GM21381 (cell line): ENCODE data around the gene SLC34A3.

ENCODE experiments used
- ATAC-seq: cut with Tn5 transposase; IDR thresholded peaks from one replicate; pipeline ENCODE4 v1.9.1; 2021; ENCODE audit warnings: mild to moderate bottlenecking, moderate library complexity; ENCODE audit not compliant: unreplicated experiment

SLC34A3 gene

GRCh38 chr9:137230705-137231371 lies at the start of gene SLC34A3:
TSS of gene SLC34A3 (plus strand) at chr9:137230901. CDS start at chr9:137231703, 802 bp downstream.
- no peak for ATAC-seq

GRCh38 chr9:137181680-137182079 lies 49.0 kb upstream of the SLC34A3 start:
- no peak for ATAC-seq

- ATAC-seq, result no peak
Observed at GRCh38 chr9:137182836-137183235, 47.9 kb upstream of the SLC34A3 start.

- ATAC-seq, result no peak
Observed at GRCh38 chr9:137183980-137184595, 46.6 kb upstream of the SLC34A3 start.

- no peak for ATAC-seq
Observed at GRCh38 chr9:137184881-137185660, 45.6 kb upstream of the SLC34A3 start.

- ATAC-seq, result no peak
Observed at GRCh38 chr9:137185921-137186320, 44.8 kb upstream of the SLC34A3 start.

- no peak for ATAC-seq
Observed at GRCh38 chr9:137186385-137186784, 44.3 kb upstream of the SLC34A3 start.

- no peak for ATAC-seq
Observed at GRCh38 chr9:137187386-137187785, 43.3 kb upstream of the SLC34A3 start.

GRCh38 chr9:137188086-137188489 lies 42.6 kb upstream of the SLC34A3 start:
- ATAC-seq, result no peak

- ATAC-seq, result peak; percentile 78
Observed at GRCh38 chr9:137188490-137189296, 42.0 kb upstream of the SLC34A3 start, which contains the start of the genes ANAPC2 and SSNA1. TSS of gene ANAPC2 (minus strand) at chr9:137188560. CDS start at chr9:137188532, 28 bp downstream. TSS of gene SSNA1 (plus strand) at chr9:137188676. CDS start at chr9:137188727, 51 bp downstream.

- ATAC-seq, result no peak
Observed at GRCh38 chr9:137189297-137190295, 41.1 kb upstream of the SLC34A3 start.

GRCh38 chr9:137190315-137190856 lies 40.3 kb upstream of the SLC34A3 start:
- ATAC-seq, result no peak

- ATAC-seq, result no peak
Observed at GRCh38 chr9:137191245-137191644, 39.5 kb upstream of the SLC34A3 start.

- no peak for ATAC-seq
Observed at GRCh38 chr9:137191691-137192447, 38.8 kb upstream of the SLC34A3 start.

- no peak for ATAC-seq
Observed at GRCh38 chr9:137192448-137192780, 38.3 kb upstream of the SLC34A3 start.

- ATAC-seq, result no peak
Observed at GRCh38 chr9:137192859-137193258, 37.8 kb upstream of the SLC34A3 start.

- ATAC-seq, result no peak
Observed at GRCh38 chr9:137193771-137194170, 36.9 kb upstream of the SLC34A3 start.

- ATAC-seq, result no peak
Observed at GRCh38 chr9:137194388-137194787, 36.3 kb upstream of the SLC34A3 start.

- ATAC-seq, result no peak
Observed at GRCh38 chr9:137194909-137195308, 35.8 kb upstream of the SLC34A3 start.
